HUES48 (cell line): ENCODE data around the gene GPR108.
"Not testable (repeated sequence)": the region's sequence is repeated elsewhere in the genome, so short reads cannot be mapped to it uniquely, and the experiment has no call there.

Experiments used
- H3K27ac ChIP-seq: one replicate; pipeline ENCODE4 v1.7.0; 2013; ENCODE audit warnings: low read depth, low read length, inconsistent platforms
- H3K27me3 ChIP-seq: 2 replicates; pipeline ENCODE4 v1.6.1; 2013; ENCODE audit warnings: mild to moderate bottlenecking, low read length; ENCODE audit not compliant: control insufficient read depth, insufficient read depth
- H3K36me3 ChIP-seq: 2 replicates; pipeline ENCODE4 v1.6.1; 2013; ENCODE audit warnings: low read length; ENCODE audit not compliant: control insufficient read depth, insufficient read depth
- H3K4me1 ChIP-seq: 2 replicates; pipeline ENCODE4 v1.6.1; 2013; ENCODE audit warnings: mild to moderate bottlenecking, low read length; ENCODE audit not compliant: control insufficient read depth, insufficient read depth
- H3K4me3 ChIP-seq: 2 replicates; pipeline ENCODE4 v1.5.1; 2013; ENCODE audit warnings: mild to moderate bottlenecking, low read depth, low read length
- H3K9ac ChIP-seq: 2 replicates; pipeline ENCODE4 v1.6.1; 2013; ENCODE audit warnings: mild to moderate bottlenecking, low read depth, low read length, moderate library complexity
- H3K9me3 ChIP-seq: 2 replicates; pipeline ENCODE4 v1.6.1; 2013; ENCODE audit warnings: low read length; ENCODE audit not compliant: control insufficient read depth, insufficient read depth

GPR108 gene

GRCh38 chr19:6710273-6711077 lies 26.9 kb downstream of the GPR108 start:
- Histone ChIP-seq H3K27ac (no peak overlapping the region), H3K9ac (no peak overlapping the region), H3K9me3 (0 out of 2 replicates have a peak, but pooled peaks cover 4% of the 10 kb centered on the region), H3K4me1 (no peaks in the 10 kb centered on the region), H3K4me3 (peak overlapping the region; percentile 38), H3K36me3 (no peaks in the 10 kb centered on the region), H3K27me3 (peaks cover 30% of the 10 kb centered on the region)

GRCh38 chr19:6709549-6709948 lies 27.8 kb downstream of the GPR108 start:
- Histone ChIP-seq H3K27me3 (peaks cover 30% of the 10 kb centered on the region), H3K9me3 (peaks cover 4% of the 10 kb centered on the region; the same call in 1 of the 2 replicates), H3K36me3 (no peaks in the 10 kb centered on the region), H3K27ac (no peak overlapping the region), H3K4me3 (no peak overlapping the region), H3K9ac (no peak overlapping the region), H3K4me1 (no peaks in the 10 kb centered on the region)

- H3K36me3 ChIP-seq, H3K9ac ChIP-seq, H3K27ac ChIP-seq, H3K4me3 ChIP-seq, H3K4me1 ChIP-seq, H3K9me3 ChIP-seq: not testable (repeated sequence)
- peaks cover 30% of the 10 kb centered on the region for H3K27me3 ChIP-seq
Observed at GRCh38 chr19:6708913-6709312, 28.5 kb downstream of the GPR108 start.

GRCh38 chr19:6708346-6708745 lies 29.0 kb downstream of the GPR108 start:
- no peak overlapping the region for H3K27ac ChIP-seq
- H3K4me1 ChIP-seq, result no peaks in the 10 kb centered on the region
- H3K36me3 ChIP-seq, result no peaks in the 10 kb centered on the region
- peaks cover 30% of the 10 kb centered on the region for H3K27me3 ChIP-seq
- no peak overlapping the region for H3K4me3 ChIP-seq
- H3K9me3 ChIP-seq, result peaks cover 4% of the 10 kb centered on the region; the same call in 1 of the 2 replicates
- H3K9ac ChIP-seq, result no peak overlapping the region

- Histone ChIP-seq H3K27ac (no peak overlapping the region), H3K9me3 (peaks cover 4% of the 10 kb centered on the region; the same call in 1 of the 2 replicates), H3K9ac (no peak overlapping the region), H3K36me3 (no peaks in the 10 kb centered on the region), H3K4me1 (no peaks in the 10 kb centered on the region), H3K4me3 (no peak overlapping the region), H3K27me3 (peaks cover 30% of the 10 kb centered on the region)
Observed at GRCh38 chr19:6707658-6708018, 29.7 kb downstream of the GPR108 start.

GRCh38 chr19:6707011-6707657 lies 30.2 kb downstream of the GPR108 start:
- H3K27ac ChIP-seq, result no peak overlapping the region
- H3K27me3 ChIP-seq, result peaks cover 29% of the 10 kb centered on the region
- H3K36me3 ChIP-seq, result no peaks in the 10 kb centered on the region
- H3K9me3 ChIP-seq, result peaks cover 4% of the 10 kb centered on the region; the same call in 1 of the 2 replicates
- H3K4me1 ChIP-seq, result no peaks in the 10 kb centered on the region
- H3K4me3 ChIP-seq, result no peak overlapping the region
- H3K9ac ChIP-seq, result no peak overlapping the region

- H3K27ac ChIP-seq, result no peak overlapping the region
- no peaks in the 10 kb centered on the region for H3K36me3 ChIP-seq
- no peaks in the 10 kb centered on the region for H3K4me1 ChIP-seq
- H3K9ac ChIP-seq, result no peak overlapping the region
- H3K9me3 ChIP-seq, result peaks cover 4% of the 10 kb centered on the region
- no peak overlapping the region for H3K4me3 ChIP-seq
- peaks cover 23% of the 10 kb centered on the region for H3K27me3 ChIP-seq
Observed at GRCh38 chr19:6706633-6706958, 30.8 kb downstream of the GPR108 start.

GRCh38 chr19:6705931-6706632 lies 31.3 kb downstream of the GPR108 start:
- Histone ChIP-seq H3K27me3 (peaks cover 18% of the 10 kb centered on the region), H3K9ac (no peak overlapping the region), H3K27ac (no peak overlapping the region), H3K9me3 (peaks cover 6% of the 10 kb centered on the region), H3K4me1 (no peaks in the 10 kb centered on the region), H3K4me3 (no peak overlapping the region), H3K36me3 (no peaks in the 10 kb centered on the region)

GRCh38 chr19:6700586-6701316 lies 36.6 kb downstream of the GPR108 start:
- Histone ChIP-seq H3K27ac (no peak overlapping the region), H3K4me3 (no peak overlapping the region), H3K9me3 (peaks cover 6% of the 10 kb centered on the region), H3K36me3 (no peaks in the 10 kb centered on the region), H3K27me3 (no peaks in the 10 kb centered on the region), H3K9ac (no peak overlapping the region), H3K4me1 (no peaks in the 10 kb centered on the region)

- H3K27ac ChIP-seq, result no peak overlapping the region
- no peak overlapping the region for H3K4me3 ChIP-seq
- no peaks in the 10 kb centered on the region for H3K27me3 ChIP-seq
- peaks cover 6% of the 10 kb centered on the region for H3K9me3 ChIP-seq
- no peaks in the 10 kb centered on the region for H3K36me3 ChIP-seq
- H3K9ac ChIP-seq, result no peak overlapping the region
- H3K4me1 ChIP-seq, result no peaks in the 10 kb centered on the region
Observed at GRCh38 chr19:6699935-6700334, 37.4 kb downstream of the GPR108 start.
